ENCODE data around the gene ELOVL5. TPM values are rescaled to one million over a fixed set of nuclear protein-coding genes. Genes with fewer than 3 reads are reported as not detected.

ELOVL5 gene
- total RNA-seq, 1 experiment from 2014 or later, result 112 TPM

GRCh38 chr6:53235508-53235907, 113.2 kb downstream of the ELOVL5 start:
- DNase-seq (ENCODE audit: low read depth in 1 of 2, low spot score in 2 of 2), result no peak
- Histone ChIP-seq H3K4me1 (replicated peaks) (no peaks in the 10 kb centered on the region), H3K27ac (no peak overlapping the region), H3K9me3 (replicated peaks) (no peaks in the 10 kb centered on the region), H3K27me3 (replicated peaks) (no peaks in the 10 kb centered on the region), H3K4me3 (no peak overlapping the region), H3K36me3 (no peaks in the 10 kb centered on the region)

GRCh38 chr6:53233309-53233708, 115.4 kb downstream of the ELOVL5 start:
- DNase-seq (ENCODE audit: low read depth in 1 of 2, low spot score in 2 of 2), result no peak
- Histone ChIP-seq H3K9me3 (replicated peaks) (no peaks in the 10 kb centered on the region), H3K27ac (no peak overlapping the region), H3K4me3 (no peak overlapping the region), H3K4me1 (replicated peaks) (no peaks in the 10 kb centered on the region), H3K27me3 (replicated peaks) (no peaks in the 10 kb centered on the region), H3K36me3 (no peaks in the 10 kb centered on the region)

GRCh38 chr6:53230775-53231467, 117.8 kb downstream of the ELOVL5 start:
- Histone ChIP-seq H3K27ac (no peak overlapping the region), H3K36me3 (no peaks in the 10 kb centered on the region), H3K27me3 (replicated peaks) (no peaks in the 10 kb centered on the region), H3K4me3 (no peak overlapping the region), H3K9me3 (replicated peaks) (no peaks in the 10 kb centered on the region), H3K4me1 (replicated peaks) (no peaks in the 10 kb centered on the region)
- DNase-seq (ENCODE audit: low read depth in 1 of 2, low spot score in 2 of 2), result no peak

GRCh38 chr6:53227847-53228246, 120.9 kb downstream of the ELOVL5 start:
- Histone ChIP-seq H3K27ac (no peak overlapping the region), H3K36me3 (no peaks in the 10 kb centered on the region), H3K4me1 (replicated peaks) (no peaks in the 10 kb centered on the region), H3K9me3 (replicated peaks) (no peaks in the 10 kb centered on the region), H3K4me3 (no peak overlapping the region), H3K27me3 (replicated peaks) (no peaks in the 10 kb centered on the region)
- no peak for DNase-seq (ENCODE audit: low read depth in 1 of 2, low spot score in 2 of 2)

- Histone ChIP-seq H3K27ac (no peak overlapping the region), H3K4me1 (replicated peaks) (no peaks in the 10 kb centered on the region), H3K9me3 (replicated peaks) (no peaks in the 10 kb centered on the region), H3K4me3 (no peak overlapping the region), H3K36me3 (no peaks in the 10 kb centered on the region), H3K27me3 (replicated peaks) (no peaks in the 10 kb centered on the region)
- DNase-seq (ENCODE audit: low read depth in 1 of 2, low spot score in 2 of 2), result no peak
Observed at GRCh38 chr6:53220605-53221004, 128.1 kb downstream of the ELOVL5 start.

Other genes starting within 250 kb of the ELOVL5 start
- not detected in 2 replicates for gene GCM1, start 200.1 kb downstream of the ELOVL5 start, total RNA-seq (2014; rRNA removed; shearing (Covaris generic))
- 23.0 and 25.8 TPM in 2 replicates for gene GCLC, start 196.2 kb upstream of the ELOVL5 start, total RNA-seq (2014; rRNA removed; shearing (Covaris generic))